GM10248 (cell line): ENCODE data around the gene SLC44A1.

Experiments
- CTCF ChIA-PET: fragments of 300-600 bp; sonication (Branson Sonifier 250); formaldehyde crosslinking; extraction: SDS; loops from one replicate; lab custom pipeline; 2021; ENCODE audit warnings: antibody characterized with exemption; lab: Yijun Ruan, JAX
- POLR2A ChIA-PET: fragments of 350-650 bp; sonication (Branson Sonifier 250); formaldehyde crosslinking; extraction: SDS; loops from one replicate; lab custom pipeline; 2020; ENCODE audit warnings: antibody characterized with exemption; lab: Yijun Ruan, JAX
- DNase-seq: peaks from one replicate; pipeline ENCODE4 v3.0.0; 2012; ENCODE audit errors: extremely low spot score
- CTCF ChIP-seq: IDR thresholded peaks from 2 replicates; pipeline ENCODE4 v1.5.1; 2012; ENCODE audit warnings: mild to moderate bottlenecking, low read depth; ENCODE audit errors: extremely low read depth, missing control alignments, control extremely low read depth

The SLC44A1 gene

GRCh38 chr9:105475302-105475701 is 230.9 kb downstream of the SLC44A1 start:
- peak; percentile 8 for TF ChIP-seq CTCF
- no peak for DNase-seq
- CTCF ChIA-PET = interaction anchor here (1.5 kb wide), 1 partner anchor 9 kb away, joined by 4 read pairs; no protein-coding TSS in a partner anchor
- POLR2A ChIA-PET = no interaction called here

GRCh38 chr9:105479846-105480245 is 235.4 kb downstream of the SLC44A1 start:
- no peak for DNase-seq
- POLR2A ChIA-PET = no interaction called here
- CTCF ChIA-PET = interaction anchor here (1.5 kb wide), 1 partner anchor 9 kb away, joined by 3 read pairs; no protein-coding TSS in a partner anchor
- no peak for TF ChIP-seq CTCF

GRCh38 chr9:105483618-105484017 is 239.2 kb downstream of the SLC44A1 start:
- ChIA-PET POLR2A (no interaction called here), CTCF (interaction anchor here (1.0 to 2.4 kb wide), 2 partner anchors 11 to 34 kb away, joined by 3 to 12 read pairs; no protein-coding TSS in a partner anchor)
- no peak for TF ChIP-seq CTCF
- DNase-seq = peak; percentile 15

- TF ChIP-seq CTCF = no peak
- DNase-seq = no peak
- CTCF ChIA-PET = interaction anchor here (2.4 kb wide), 1 partner anchor 11 kb away, joined by 12 read pairs; no protein-coding TSS in a partner anchor
- POLR2A ChIA-PET = no interaction called here
These were observed 239.8 kb downstream of the SLC44A1 start for GRCh38 chr9:105484226-105484625.

- ChIA-PET CTCF (no interaction called here), POLR2A (no interaction called here)
- no peak for DNase-seq
- TF ChIP-seq CTCF = no peak
These were observed 240.7 kb downstream of the SLC44A1 start for GRCh38 chr9:105485131-105485530.
